GM18498 (cell line): ENCODE data around the gene EPG5.
"Not testable (repeated sequence)": the region's sequence is repeated elsewhere in the genome, so short reads cannot be mapped to it uniquely, and the experiment has no call there.

Source experiments
- ATAC-seq: cut with Tn5 transposase; IDR thresholded peaks from one replicate; pipeline ENCODE4 v1.9.1; 2021; ENCODE audit warnings: mild to moderate bottlenecking, moderate library complexity; ENCODE audit not compliant: unreplicated experiment

EPG5 gene

GRCh38 chr18:45870419-45870818 is 96.7 kb downstream of the EPG5 start:
- ATAC-seq: no peak

DNA sequence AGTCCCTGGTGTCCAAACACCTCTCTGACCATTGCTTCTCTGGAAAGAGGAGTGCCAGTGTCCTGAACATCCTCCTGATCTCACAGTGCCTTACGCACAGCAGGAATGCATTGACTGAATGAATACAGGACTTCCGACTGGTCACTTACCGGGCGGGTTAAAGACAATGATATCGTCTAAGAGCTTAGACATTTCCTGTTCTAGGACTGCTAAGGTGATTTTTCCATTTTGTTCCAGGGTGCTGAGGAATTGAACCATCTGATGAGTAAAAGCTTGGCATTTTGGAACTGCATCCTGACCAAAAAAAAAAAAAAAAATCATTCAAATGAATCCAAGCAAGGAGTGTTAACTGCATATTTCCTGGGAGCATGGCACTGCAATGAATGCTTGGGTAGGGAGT is 101.7 kb downstream of the EPG5 start:
- no peak for ATAC-seq

DNA sequence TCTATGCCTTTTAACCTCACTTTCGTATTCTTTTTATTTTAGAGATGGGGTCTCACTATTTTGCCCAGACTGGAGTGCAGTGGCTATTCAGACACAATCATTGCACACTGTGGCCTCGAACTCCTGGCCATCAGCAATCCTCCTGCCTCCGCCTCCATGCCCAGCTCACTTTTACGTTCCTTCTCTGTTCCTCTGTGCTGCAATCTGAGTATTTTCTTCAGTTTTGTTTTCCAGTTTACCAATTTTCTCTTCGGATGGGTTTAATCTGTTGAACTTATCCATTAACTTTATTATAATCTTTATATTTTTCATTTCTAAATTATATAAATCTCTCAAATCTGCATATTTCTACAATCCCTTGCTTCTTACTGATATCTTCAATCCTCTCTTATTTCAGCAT is 103.0 kb downstream of the EPG5 start:
- no peak for ATAC-seq

DNA sequence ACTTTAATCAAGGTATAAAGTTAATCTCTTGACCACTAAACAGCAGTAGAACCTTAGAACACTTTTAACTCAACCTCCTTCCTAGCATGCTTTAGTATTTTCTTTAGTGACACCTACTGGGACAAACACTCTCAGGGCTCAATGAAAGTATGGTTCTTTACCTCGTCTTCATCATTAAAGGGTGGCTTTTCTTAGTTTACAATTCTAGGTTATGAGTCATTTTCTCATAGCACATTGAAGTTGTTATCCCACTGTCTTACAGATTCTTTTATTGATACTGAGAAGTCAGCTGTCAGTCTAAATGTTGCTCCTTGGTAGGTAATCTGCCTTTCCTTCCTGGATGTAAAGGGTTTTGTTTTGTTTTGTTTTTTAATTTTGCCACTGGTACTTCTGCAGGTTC is 103.7 kb downstream of the EPG5 start:
- no peak for ATAC-seq

- ATAC-seq: no peak
Observed at GRCh38 chr18:45861926-45862325, 105.2 kb downstream of the EPG5 start.

- no peak for ATAC-seq
Observed at GRCh38 chr18:45860971-45861370, 106.2 kb downstream of the EPG5 start.

DNA sequence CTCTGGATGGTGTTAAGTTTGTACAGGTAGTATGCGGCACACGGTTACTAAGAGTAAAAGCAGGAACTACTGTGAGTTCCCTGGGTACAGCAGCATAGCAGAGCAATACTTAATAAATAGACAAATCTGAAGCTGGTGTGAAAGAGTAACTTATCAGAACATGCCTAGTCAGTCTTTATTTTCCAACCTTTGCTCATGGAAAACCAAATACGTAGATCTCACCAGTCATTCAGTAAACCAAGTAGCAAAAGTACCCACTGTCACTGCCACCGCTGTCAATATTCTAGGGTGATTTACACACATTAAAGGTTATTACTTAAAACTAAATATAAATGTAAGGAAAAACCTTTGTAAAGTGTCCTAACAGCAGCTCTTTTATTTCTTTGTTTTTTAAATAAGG is 106.6 kb downstream of the EPG5 start:
- no peak for ATAC-seq

GRCh38 chr18:45859334-45859733 is 107.8 kb downstream of the EPG5 start:
- ATAC-seq: no peak

DNA sequence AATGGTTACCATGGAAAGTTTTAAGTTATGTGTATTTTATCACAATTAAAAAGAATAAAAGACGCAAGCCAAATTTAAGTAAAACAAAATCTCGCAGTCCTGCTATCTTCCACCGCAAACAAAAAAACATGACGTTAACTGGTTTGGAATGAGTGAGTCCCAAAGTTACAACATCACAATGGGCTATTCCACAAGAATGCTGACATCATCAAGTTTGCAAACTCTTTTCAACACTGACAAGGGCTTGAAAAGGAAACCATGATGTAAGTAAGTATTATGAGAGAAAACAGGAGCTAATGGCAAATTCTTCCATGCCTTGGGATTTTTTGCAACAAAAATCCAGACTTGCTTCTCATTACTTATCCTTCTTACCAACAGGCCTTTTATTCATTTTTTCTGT is 110.6 kb downstream of the EPG5 start:
- ATAC-seq: no peak

DNA sequence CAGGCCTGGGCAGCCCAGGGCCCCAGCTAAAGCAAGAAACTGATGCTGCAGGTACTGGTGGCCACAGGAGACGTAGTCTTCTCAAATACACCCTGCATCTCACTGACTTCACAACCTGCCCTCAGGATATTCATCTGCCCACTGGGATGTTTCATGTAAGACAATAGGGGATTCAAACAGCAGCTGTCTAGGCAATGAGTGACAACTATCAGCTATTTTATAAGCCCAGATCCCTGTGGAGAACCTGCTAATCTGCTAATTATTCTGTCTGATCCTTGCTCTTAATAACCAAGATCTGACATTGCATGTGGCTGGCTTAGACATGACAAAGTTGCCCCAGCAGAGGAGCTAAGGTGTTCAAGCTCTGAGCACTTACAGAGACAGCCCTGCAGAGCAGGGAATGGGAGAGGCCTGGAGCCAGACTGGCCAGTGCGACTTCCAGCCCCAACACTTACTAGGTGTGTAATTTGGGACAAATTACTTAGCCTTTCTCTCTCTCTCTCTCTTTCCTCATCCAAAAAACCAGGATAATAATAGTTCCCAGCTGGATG is 113.0 kb downstream of the EPG5 start:
- ATAC-seq: no peak

DNA sequence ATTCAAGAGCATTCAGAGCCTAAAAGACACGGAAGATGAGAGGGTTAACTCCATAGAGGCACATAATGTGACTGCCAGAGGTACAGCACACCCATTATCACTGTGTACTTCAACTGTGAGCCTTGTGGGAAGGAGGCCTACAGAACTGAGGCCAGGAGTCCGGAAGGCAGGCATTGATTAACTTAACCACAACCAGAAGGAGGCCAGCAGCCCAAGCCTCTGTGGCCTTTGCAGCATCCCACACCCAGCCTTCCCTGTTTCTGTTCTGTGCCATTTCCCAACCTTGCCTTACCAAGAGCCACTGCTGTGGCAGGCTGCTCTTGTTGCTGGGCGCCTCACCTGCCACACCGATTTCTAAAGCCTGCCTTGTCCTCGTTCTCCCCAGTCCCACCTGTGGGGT is 114.5 kb downstream of the EPG5 start:
- ATAC-seq: no peak

GRCh38 chr18:45851161-45851925 is 115.8 kb downstream of the EPG5 start:
- ATAC-seq: no peak

GRCh38 chr18:45850021-45850420 is 117.1 kb downstream of the EPG5 start:
- peak; percentile 50 for ATAC-seq

DNA sequence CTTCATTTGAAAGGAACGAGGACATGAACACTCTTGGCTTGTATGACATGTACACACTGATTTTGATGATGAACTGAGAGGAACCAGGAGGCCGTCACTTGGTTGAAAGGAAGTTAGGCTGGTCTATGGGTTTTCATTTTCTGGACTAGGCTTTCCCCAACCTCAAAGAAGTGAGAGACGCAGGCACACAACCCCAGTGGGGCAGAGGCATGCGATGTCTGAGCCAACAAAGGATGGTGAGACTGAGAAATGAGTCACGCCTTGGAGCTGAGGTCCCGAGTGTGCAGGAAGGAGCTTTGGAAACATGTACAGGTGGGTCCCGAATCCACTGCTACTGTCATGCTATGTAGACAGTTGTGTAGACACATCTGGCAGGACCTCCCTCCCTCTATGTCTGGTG is 117.6 kb downstream of the EPG5 start:
- peak; percentile 53 for ATAC-seq

DNA sequence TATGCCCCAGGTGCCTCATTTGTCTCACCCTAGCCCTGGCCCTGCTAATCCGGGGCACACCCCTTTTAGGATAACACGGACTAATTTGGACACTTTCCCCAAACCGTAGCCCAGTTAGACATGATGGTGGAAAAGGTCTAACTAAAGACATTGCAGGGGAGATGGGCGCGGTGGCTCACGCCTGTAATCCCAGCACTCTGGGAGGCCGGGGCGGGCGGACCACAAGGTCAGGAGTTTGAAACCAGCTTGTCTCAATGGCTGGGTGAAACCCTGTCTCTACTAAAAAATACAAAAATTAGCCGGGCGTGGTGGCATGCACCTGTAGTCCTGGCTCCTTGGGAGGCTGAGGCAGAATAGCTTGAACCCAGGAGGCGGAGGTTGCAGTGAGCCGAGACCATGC is 118.5 kb downstream of the EPG5 start:
- not testable (repeated sequence) for ATAC-seq

GRCh38 chr18:45847119-45847518 is 120.0 kb downstream of the EPG5 start:
- ATAC-seq: no peak

DNA sequence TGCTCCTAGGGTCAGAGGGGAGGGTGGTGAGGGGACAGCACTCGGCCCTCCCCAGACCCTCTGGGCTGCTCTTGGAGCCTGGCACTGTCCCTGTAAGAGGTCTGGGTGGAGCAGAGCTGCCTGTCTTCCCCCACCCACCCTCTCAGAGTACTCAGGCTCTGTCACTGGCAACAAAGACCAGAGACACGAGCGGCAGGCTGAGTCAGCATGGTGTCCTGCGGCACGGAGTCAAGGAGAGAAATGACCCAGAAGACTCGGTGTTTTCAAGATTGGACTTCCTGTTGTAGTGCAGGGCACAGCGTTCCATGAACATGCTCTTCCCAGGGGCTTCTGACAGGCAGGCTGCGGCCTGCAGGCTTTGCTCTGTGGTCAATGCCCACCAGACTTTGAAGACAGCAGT is 121.7 kb downstream of the EPG5 start:
- no peak for ATAC-seq

- ATAC-seq: no peak
Observed at GRCh38 chr18:45844938-45845337, 122.2 kb downstream of the EPG5 start.

- no peak for ATAC-seq
Observed at GRCh38 chr18:45843019-45843418, 124.1 kb downstream of the EPG5 start.

- no peak for ATAC-seq
Observed at GRCh38 chr18:45841765-45842442, 125.2 kb downstream of the EPG5 start.

- no peak for ATAC-seq
Observed at GRCh38 chr18:45841060-45841764, 125.9 kb downstream of the EPG5 start.
